HFF-Myc (cell line): ENCODE results near the gene SNX19.

Source experiments
- DNase-seq: peaks from one replicate; pipeline ENCODE4 v3.0.0-alpha.2; 2011; ENCODE audit warnings: low read depth; ENCODE audit errors: extremely low read depth
- H3K4me3 ChIP-seq: replicated peaks from 2 replicates; pipeline ENCODE4 v1.5.1; 2011; ENCODE audit warnings: low read depth, mild to moderate bottlenecking, control low read depth, low read length
- CTCF ChIP-seq: IDR thresholded peaks from 2 replicates; pipeline ENCODE4 v1.5.1; 2012; ENCODE audit warnings: mild to moderate bottlenecking, low read depth, low read length, control low read depth; ENCODE audit errors: missing control alignments

The SNX19 gene

GRCh38 chr11:130825561-130825960 is 90.7 kb downstream of the SNX19 start:
- TF ChIP-seq CTCF: no peak
- DNase-seq: no peak
- no peak overlapping the region for H3K4me3 ChIP-seq
